Measurements from ENCODE around the gene NR2C2.

The NR2C2 gene

DNA sequence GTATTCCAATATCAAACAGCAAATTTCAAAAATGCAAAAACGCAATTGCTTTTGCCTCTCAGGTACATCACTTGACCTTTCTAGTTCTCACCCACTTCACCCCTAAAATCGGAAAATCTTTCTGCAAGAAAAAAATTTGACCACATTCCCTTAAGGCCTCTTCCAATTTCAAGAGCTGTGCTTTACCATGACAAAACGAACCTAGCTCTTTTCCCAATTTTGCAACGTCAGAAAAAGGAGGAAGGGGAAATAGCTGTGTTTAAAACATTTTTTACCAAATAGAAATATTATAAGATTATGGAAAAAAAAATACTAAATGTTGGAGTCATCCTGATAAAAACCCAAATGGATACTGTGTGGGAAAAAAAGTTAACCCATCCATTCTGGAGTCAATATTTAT, 1.1 kb upstream of the NR2C2 start:
- TF ChIP-seq, protein P1, sequence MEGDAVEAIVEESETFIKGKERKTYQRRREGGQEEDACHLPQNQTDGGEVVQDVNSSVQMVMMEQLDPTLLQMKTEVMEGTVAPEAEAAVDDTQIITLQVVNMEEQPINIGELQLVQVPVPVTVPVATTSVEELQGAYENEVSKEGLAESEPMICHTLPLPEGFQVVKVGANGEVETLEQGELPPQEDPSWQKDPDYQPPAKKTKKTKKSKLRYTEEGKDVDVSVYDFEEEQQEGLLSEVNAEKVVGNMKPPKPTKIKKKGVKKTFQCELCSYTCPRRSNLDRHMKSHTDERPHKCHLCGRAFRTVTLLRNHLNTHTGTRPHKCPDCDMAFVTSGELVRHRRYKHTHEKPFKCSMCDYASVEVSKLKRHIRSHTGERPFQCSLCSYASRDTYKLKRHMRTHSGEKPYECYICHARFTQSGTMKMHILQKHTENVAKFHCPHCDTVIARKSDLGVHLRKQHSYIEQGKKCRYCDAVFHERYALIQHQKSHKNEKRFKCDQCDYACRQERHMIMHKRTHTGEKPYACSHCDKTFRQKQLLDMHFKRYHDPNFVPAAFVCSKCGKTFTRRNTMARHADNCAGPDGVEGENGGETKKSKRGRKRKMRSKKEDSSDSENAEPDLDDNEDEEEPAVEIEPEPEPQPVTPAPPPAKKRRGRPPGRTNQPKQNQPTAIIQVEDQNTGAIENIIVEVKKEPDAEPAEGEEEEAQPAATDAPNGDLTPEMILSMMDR (IDR thresholded peaks at IDR 0.05), result no peak
- H3K36me3 ChIP-seq, result peaks cover 22 to 36% (median 28%) of the 10 kb centered on the region in 3 donors
- peak overlapping the region; percentile 77 to 94 for H3K4me3 ChIP-seq
- peak overlapping the region; percentile 93 to 94 for H3K27ac ChIP-seq
- H3K4me1 ChIP-seq, result peaks cover 0 to 51% (median 16%) of the 10 kb centered on the region in 4 donors
- H3K27me3 ChIP-seq, result no peaks in the 10 kb centered on the region
- no peak for DNase-seq
- H3K9me3 ChIP-seq, result no peaks in the 10 kb centered on the region
- intact Hi-C loops (cut with DNase I; ENCODE audit: low total_unique reads), result loop anchor here (10.0 kb wide), 1 partner anchor 821 kb away; the partner anchor contains the start of genes CHCHD4 and TMEM43

DNA sequence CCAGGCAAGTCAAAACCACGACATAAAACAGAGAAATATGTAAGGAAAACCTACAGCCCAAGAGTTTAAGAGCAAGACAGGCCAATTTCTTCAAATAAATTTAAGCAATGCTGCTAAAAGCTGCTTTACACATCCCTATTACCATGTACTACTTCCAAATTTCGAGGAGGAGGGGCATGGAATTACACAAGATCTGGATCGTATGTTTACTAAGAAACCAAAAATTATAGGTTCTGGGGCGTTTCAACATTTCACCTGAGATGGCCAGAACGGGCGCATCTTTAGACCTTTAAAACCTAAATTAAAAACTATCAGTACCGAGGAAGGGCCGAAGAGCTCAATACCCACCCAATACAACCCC, 664 bp upstream of the NR2C2 start:
- Histone ChIP-seq H3K4me3 (peak overlapping the region; percentile 77 to 94), H3K4me1 (peaks cover 0 to 51% (median 16%) of the 10 kb centered on the region in 4 donors)
- intact Hi-C loops (cut with DNase I; ENCODE audit: low total_unique reads), result loop anchor here (10.0 kb wide), 1 partner anchor 822 kb away; the partner anchor contains the start of genes CHCHD4 and TMEM43

DNA sequence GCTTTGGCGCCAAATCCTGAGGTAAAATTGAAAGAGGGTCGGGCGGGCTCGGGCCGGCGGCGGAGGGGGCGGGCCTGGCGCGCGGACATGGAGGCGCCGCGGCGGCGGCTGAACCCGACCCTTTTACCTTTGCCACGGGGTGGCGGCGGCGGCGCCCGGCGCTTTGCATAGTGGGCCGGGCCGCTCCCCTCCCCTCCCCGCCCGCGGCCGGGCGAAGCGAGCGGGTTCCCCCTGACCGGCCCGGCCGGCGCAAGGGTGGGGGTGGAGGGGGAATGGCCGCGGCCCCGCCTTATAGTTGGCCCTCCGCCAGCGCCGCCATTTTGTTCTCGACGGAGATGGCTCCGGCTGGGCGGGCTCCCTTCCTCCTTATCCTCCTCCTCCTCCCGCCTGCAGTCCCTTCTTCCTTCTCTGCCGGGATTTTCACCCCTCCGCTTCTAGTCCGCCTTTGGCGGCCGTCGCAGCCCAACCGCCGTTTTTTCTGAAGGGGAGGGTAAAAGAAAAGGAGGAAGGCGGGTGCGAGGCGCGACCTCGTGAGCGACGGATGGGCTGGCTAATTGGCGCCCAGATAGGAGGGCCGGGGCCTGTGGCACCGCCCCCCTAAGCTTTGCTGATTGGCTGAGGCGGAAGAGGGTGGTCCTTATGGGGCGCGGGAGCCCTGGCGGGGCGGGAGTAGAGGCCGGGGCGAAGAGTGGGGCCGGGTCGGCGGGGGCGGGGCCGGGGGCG, 664 bp downstream of the NR2C2 start:
- Histone ChIP-seq H3K4me1 (peaks cover 0 to 50% (median 16%) of the 10 kb centered on the region in 4 donors), H3K27me3 (no peaks in the 10 kb centered on the region), H3K36me3 (peaks cover 22 to 28% (median 27%) of the 10 kb centered on the region in 3 donors), H3K27ac (peak overlapping the region; percentile 93 to 94), H3K4me3 (peak overlapping the region; percentile 77 to 94), H3K9me3 (no peaks in the 10 kb centered on the region)
- TF ChIP-seq, protein P1 (IDR thresholded peaks at IDR 0.05), result no peak
- intact Hi-C loops (cut with DNase I; ENCODE audit: low total_unique reads), result loop anchor here (10.0 kb wide), 1 partner anchor 823 kb away; the partner anchor contains the start of genes CHCHD4 and TMEM43
- DNase-seq, result peak; percentile 96 to 98

More for the DNA sequence above, 664 bp upstream of the NR2C2 start:
- Histone ChIP-seq H3K27me3 (no peaks in the 10 kb centered on the region), H3K36me3 (peaks cover 22 to 36% (median 28%) of the 10 kb centered on the region in 3 donors), H3K9me3 (no peaks in the 10 kb centered on the region), H3K27ac (peak overlapping the region; percentile 93 to 94)
- DNase-seq, result no peak
- TF ChIP-seq, protein P1 (IDR thresholded peaks at IDR 0.05), result no peak

DNA sequence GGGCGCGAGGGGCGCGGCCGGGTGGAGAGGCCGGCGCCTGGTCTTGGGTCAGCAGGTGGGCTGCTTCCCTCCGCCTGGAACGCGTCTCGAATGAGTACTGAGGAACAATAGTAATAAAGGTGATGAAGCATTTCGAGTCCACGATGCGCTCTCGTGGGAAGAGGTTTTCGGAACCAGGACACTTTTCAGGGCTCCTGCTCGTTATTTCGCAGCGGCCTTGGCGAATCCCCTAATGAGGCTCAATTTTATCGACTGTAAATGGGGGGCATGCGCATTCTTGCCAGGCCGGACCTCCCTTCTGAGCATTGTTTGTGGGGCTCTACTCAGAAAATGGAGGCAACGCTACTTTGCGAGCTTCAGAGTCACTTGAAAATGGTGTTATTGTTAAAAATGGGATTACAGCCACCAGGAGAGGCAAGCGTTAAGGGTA, 1.2 kb downstream of the NR2C2 start:
- Histone ChIP-seq H3K27ac (peak overlapping the region; percentile 93 to 94), H3K4me1 (peaks cover 0 to 44% (median 16%) of the 10 kb centered on the region in 4 donors), H3K9me3 (no peaks in the 10 kb centered on the region), H3K36me3 (peaks cover 17 to 22% (median 21%) of the 10 kb centered on the region in 3 donors), H3K27me3 (no peaks in the 10 kb centered on the region), H3K4me3 (peak overlapping the region; percentile 77 to 94)
- TF ChIP-seq, protein P1 (IDR thresholded peaks at IDR 0.05), result no peak
- intact Hi-C loops (cut with DNase I; ENCODE audit: low total_unique reads), result loop anchor here (10.0 kb wide), 1 partner anchor 824 kb away; the partner anchor contains the start of genes CHCHD4 and TMEM43
- DNase-seq, result no peak

DNA sequence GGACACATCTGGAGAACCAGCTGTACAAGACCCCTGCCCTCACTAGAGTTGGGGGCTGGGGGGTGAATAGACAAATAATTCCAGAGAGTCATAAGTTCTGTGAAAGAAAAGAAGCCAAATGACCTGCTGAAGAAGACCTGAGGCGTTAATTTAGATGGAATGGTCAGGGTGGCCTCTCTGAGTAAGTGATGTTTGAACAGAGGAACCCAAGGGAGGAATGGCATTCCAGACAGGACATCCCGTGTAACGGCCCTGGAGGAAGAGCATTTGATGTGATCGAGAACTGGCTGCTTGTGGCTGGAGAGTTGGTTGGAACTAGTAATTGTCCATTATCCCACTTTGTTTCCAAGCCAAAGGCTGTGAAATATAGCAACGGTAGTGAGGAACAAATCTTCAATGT, 1.7 kb downstream of the NR2C2 start:
- Histone ChIP-seq H3K27ac (peak overlapping the region; percentile 93 to 94), H3K9me3 (no peaks in the 10 kb centered on the region), H3K27me3 (no peaks in the 10 kb centered on the region), H3K4me3 (peak overlapping the region; percentile 77 to 94), H3K4me1 (peaks cover 0 to 39% (median 16%) of the 10 kb centered on the region in 4 donors), H3K36me3 (peaks cover 15 to 17% (median 16%) of the 10 kb centered on the region in 3 donors)
- TF ChIP-seq, protein P1 (IDR thresholded peaks at IDR 0.05), result no peak
- no peak for DNase-seq
- intact Hi-C loops (cut with DNase I; ENCODE audit: low total_unique reads), result loop anchor here (10.0 kb wide), 1 partner anchor 824 kb away; the partner anchor contains the start of genes CHCHD4 and TMEM43

All from tibial artery (tissue), 4 donors.